MV-4-11 (cell line): ENCODE measurements around the gene PCSK2.
A peak's percentile ranks its signal among the peaks of the same experiment; 100 is the strongest.

ENCODE experiments used
- DNase-seq: peaks from one replicate; lab custom pipeline; 2025; lab: John Stamatoyannopoulos, UW

Gene PCSK2

DNA sequence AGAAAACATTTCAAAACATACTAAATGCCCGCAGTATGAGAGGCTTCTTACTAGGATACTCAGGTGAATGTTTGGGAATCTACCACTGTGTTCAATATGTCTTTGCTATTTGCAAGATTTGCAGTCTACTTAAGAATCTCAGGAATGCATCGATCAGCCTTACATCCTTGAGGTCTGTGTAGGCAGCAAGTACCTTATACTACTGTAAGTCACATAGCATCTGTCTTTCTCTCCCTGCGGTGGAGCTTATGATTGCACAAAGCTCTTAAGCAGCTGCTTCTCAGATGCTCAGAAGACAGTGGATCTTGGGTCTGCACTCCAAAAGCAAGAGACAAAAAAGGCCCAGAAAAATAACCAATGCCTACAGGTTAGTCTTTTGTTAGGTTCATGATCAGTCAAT, 21.4 kb downstream of the PCSK2 start:
- DNase-seq: no peak

DNA sequence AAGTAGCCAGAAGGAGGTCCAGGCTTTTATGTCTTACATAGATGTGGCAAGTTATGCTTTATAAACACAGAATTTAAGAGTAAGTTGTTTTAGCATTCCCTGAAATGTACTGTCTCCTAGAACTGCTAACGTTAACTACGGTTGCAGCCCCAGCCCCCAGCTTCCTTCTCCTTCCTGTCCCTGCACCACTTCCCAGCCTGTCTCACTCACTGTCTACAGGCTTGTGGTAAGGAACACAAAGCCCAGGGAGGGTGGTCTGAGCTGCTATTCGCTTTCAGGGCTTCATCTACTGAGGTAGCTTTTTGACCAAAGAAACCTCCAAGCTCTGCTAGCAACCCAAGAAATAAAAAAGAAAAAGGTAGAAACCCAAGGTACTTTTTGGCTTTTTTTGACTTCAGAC, 35.9 kb downstream of the PCSK2 start:
- no peak for DNase-seq

DNA sequence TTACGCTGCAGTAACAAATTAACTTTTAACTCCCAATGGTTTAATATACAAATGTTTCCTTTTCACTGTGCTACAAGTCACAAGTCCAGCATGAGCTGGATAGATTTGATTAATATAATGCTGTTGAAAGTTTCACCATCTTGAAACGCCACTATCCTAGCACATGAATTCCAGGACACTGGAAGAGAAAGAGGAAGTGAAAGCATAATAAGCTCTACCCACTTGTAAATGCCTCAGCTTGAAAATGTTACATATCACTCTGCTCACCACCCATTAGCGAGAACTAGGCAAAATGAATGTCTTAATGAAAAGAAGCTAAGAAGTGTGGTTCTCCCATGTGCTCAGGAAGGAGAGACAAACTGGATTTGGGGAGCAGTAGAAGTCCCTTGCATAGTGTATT, 46.9 kb downstream of the PCSK2 start:
- DNase-seq: peak; percentile 66

DNA sequence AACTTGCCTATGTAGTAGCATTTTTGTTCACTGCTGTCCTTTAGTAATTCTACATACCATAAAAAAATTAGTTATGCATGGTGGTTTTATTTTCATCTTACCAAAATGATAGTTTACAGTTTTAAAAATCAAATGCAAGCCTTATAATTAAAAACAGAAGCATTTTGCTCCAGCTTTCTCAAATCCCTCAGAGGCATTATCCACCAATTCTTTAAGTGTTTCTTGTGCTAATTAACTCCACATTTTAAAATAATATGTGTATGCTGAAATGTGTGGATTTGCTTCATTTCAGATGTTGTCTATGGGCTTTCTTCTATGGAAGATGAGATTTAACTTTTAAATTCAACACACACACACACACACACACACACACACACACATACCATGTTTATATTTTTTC, 49.3 kb downstream of the PCSK2 start:
- no peak for DNase-seq

DNA sequence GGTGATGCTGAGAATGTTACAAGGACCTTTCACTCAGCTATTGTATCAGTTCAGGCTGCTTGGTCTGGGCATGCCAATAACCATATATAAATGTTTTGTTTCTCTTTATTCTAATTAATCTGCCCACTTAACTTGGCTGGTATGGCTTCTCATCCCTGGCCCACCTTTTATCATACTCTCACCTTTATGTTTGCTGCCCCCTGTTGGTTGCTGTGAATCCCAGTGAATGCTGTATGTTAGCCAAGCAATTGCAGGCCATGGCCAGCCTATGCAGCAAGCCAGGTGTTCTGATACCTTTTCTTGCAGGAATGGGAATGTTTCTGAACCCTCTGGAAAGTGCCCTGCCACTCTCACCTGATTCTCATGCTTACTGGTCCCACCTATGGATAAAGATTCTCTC, 54.6 kb downstream of the PCSK2 start:
- no peak for DNase-seq

DNA sequence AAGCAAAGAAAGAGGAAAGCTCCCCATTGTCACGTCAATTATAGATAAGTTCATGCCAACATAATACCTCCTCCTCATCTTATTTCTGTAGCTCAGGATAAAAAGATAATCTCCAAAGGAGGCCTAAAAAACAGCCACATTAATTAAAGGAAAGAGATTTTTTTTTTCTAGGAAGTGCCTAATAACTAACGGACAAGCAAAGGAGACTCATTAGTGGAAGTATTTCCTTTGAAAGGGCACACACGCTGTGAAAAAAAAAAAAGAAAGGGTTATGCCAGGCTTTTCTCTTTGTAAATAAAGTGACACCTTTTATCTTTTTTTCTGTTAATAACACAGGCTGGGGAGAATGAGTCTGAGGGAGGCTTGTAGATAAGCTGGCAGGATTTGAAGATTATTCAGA, 55.7 kb downstream of the PCSK2 start:
- DNase-seq: no peak

DNA sequence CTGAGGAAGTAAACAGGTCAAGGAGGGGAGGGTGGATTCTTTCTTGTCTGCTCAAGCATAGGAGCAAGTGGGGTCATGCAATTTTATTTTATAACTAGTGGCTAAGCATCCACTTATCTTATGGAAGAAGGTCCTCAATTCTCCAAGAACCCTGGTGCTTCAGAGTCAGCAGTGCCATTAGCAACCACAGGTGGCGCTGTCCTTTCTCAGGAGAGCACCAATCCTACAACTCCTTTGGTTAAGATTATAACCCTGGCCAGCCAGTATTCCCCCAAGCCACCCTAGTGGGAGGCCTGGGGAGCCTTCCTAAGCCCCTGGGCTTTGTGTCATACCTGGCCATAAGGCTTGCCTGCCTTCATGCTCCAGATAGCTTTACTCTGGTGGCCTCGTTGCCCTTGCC, 60.7 kb downstream of the PCSK2 start:
- DNase-seq: no peak

DNA sequence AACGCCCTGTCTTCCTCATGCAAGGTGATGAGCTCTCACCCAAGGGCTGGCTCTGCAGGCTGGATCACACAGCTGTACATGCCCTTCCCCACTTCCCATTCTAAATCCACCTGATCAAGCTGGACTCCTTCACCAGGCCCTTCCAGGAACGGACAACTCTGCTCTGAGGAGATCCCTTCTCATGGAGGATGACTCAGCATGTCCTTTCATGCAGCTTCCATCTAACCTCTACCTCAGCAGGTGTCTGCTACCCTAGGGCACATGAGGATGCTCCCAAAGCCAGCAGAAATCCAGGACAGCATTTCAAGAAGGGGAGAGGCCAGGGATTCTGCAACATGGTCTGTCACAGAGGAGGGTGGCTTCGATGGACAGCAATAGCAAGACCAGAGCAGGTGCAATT, 61.2 kb downstream of the PCSK2 start:
- DNase-seq: no peak

DNA sequence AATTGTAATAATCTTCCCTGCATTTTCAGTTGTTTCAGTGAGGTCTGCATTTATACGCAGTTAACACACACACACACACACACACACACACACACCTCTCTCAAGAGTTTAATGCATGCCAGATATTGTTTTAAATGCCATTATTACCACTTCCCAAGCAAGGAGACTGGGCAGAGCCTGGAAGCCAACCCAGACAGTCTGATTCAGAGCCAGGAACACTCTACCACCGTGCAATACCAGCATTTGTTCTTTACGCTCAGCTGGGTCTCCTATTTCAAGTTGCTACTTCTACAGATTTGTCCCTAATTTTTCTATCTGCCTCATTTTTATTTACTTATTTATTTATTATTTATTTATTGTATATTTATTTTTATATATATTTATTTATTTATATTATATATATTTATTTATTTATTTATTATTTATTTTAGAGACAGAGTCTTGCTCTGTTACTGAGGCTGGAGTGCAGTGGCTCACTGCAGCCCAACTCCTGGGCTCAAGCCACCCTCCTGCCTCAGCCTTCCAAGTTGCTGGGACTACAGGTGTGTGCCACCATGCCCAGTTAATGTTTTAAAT, 68.4 kb downstream of the PCSK2 start:
- DNase-seq: no peak

DNA sequence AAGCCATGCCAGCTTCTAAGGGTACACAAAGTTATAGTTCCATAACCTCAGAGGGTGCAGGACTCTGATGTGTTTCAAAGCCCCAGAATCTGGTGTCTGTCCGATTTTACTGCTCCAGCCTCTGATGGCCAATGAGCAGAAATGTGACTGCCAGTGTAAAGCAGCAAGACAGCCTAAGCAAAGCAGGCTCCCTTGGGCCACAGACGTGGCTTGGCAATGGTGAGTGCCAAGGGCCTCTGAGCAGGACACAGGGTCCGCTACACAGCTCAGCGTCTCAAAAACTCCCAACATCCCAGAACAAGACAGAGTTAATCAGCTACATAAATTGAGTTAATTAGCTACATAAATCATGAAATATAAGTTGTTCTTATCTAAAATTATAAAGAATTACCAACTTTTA, 69.2 kb downstream of the PCSK2 start:
- no peak for DNase-seq

DNA sequence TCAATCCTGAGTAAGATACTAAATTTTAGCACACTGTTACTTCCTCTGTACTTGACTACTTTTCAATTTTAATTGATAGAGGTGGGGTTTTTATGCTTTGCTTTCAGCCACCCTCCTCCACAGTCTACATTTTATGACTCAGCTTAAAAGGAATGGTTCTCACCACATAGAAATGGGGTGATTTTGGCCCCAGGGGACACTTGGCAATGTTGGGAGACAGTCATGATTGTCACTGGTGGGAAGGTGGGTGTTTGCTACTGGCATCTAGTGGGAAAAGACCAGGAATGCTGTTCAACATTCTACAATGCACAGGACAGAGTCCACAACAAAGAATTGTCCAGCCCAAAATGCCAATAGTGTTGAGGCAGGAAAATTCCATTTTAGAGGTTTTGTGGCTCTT, 71.3 kb downstream of the PCSK2 start:
- DNase-seq: no peak

DNA sequence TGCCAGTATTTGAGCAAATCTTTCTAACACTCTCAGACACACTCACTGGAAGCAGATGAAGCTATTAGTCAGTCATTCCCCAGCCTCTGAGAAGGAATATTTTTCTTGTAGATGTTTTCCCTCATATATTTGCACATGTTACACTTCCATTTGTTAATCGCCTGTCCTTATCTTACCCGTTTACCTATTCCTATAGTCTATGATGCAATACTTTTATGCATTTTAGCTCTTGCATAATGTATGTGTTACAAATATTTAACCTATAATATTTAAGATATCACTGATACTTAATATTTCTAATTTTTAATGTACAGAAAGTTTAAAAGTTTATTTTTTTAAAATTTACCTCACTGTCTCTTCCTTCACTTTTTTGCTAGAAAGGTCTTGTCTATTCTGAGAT, 71.9 kb downstream of the PCSK2 start:
- DNase-seq: no peak

DNA sequence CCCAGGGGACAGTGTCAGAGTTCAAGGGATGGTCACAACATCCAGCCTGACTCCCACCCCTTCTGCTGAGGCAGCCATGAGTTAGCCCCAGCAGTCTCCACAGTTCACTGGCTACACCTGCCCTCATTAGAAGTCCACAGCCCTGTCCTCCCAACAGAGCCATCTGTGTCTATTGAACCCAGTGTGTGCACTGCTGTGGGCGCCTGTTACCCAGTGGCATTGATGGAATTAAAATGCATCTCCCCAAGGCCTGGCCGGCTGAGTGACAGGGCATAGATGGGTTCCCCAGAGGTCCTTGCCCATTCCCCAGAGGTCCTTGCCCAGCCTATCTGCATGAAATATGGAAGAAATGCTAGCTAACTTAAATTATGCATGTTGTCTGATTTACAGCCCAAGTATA, 73.3 kb downstream of the PCSK2 start:
- no peak for DNase-seq

DNA sequence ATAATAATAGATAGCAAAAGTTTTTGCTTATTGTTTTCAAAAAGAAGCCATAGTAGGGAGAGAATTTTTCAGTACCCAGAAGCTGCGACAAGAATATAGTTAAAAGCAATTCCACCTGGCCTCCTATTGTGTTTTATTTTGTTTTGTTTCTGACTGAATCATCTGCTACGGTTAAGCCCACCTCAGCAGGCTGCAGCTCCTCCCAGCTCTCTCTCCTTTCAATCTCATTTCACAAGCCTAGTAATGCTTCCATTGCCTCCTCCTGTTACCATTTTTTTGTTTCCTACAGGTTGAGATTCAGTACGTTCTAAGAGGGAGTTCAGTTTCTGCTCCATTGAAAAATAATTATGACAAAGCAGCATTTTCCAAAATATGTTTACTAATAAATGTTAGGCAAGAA, 77.9 kb downstream of the PCSK2 start:
- DNase-seq: no peak

DNA sequence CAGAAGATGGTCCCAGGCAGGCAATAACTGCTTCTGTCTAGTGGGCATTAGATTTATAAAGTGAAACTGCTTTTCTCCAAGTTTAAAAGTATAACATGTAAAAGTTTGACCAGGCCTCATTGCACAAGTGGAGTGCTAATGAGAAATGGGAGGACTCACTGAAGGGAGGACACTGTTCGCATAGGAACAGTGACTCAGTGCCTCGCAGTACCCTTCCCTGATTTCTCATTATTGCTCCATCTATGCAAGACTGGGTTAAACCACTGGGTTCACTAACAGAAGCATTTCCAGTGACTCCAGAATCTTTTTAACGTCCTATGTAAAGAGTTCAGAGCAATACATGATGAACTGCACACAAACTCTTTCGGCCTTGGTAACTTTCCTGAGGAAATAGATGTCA, 79.6 kb downstream of the PCSK2 start:
- DNase-seq: no peak

DNA sequence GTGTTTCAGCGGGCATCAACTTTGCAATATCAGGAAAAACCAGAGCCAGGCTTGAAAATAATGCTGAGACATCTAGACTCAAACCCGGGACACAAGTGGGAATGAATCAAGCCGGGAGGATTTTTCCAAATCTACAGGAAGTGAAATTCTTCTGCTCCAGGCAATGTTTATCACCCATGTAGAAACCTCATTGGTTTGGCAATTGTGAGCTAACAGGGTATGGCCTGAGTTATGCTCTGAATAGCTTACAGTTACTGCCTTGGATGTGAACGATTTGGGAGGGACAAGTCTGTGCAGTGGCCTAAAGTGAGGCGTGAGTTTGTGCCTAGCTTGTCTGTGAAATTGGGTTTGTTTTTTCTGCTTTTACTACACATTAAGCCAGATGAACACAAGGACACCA, 87.4 kb downstream of the PCSK2 start:
- DNase-seq: no peak

DNA sequence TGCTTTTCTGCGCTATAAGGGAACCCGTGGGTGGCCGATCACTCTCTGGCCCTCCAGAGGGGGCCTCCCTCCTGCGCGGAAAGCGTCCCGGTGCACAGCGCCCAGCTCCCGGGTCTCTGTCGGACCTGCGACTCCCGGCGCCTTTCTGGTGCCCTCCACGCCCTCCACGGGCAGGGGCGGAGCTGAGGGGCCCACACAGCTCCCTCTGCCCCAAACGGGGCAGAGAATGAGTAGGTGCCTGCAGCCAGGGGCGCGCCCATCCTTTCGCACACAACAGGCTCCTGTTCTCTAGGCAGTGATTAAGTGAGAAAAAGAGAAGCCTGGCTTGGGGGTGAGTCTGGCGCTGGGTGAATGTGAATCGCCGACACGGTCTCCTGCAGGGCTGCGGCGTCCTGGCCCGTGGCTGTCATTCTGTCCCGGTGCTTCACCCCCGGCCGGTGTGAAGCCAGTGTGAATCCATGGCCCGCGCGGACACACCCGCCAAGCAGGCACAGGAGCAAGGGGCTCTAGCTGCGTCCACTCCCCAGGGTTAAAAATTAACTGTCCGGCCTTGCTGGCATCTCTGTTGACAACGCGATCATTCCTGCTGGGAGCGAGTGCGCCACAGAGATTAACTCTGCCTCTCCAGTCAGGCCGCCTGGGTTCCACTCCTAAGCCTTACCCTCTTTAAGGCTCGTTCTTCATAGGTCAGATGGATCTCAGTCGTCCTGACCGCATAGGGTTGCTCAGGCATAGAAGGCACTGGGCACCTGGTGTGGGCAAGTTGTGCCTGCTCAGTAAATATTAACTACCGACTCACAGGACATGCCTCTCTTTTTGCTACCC, 88.8 kb downstream of the PCSK2 start:
- DNase-seq: no peak

DNA sequence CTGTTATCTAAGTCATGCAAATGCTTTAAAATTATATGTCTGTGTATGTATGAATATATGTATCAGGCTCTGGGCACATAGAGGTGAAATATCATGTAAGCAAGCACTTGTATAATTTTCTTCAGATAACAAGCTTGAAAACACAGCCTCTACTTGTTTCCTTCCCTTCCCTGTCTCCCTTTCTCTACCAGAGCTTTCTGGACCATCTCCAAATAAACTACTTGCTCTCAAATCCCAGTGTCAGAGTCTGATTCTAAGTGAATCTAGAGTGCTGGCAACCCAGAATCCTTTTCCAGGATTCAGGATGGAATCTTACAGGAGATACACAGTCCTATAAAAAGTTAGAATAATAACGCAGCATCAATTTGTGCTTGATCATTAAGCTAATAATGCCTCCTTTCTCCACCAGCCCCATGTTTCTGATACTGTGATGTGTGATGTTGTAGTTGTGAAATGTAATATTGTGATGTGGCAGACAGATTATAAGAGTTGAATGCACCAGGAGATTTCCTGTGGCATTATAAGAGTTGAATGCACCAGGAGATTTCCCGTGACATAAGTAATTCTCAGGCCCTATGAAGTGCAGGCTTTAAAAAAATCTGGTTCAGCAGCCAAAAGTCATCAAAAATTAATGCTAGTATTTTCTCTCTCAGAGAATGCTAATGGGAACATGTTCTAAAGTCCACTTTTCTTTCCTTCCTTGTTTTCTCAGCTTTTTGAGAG, 89.6 kb downstream of the PCSK2 start:
- DNase-seq: no peak

DNA sequence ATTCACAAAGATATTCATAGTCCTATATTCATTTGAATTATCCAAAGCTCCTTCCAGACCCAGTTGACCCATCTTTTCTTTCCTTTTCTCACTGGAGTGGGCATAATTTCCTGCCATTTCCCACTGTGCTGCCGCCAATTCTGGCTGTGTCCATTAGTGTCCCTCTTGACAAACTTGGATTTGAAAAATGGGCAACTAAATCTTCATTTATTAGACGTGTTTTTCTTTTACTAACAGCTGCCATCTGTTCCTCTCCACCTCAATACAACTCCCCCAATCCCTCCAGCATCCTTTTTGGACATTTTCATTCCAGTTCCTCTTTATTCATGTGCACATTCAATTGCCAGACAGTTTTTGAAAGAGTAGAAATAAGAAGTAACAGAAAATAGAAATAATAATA, 90.5 kb downstream of the PCSK2 start:
- no peak for DNase-seq

DNA sequence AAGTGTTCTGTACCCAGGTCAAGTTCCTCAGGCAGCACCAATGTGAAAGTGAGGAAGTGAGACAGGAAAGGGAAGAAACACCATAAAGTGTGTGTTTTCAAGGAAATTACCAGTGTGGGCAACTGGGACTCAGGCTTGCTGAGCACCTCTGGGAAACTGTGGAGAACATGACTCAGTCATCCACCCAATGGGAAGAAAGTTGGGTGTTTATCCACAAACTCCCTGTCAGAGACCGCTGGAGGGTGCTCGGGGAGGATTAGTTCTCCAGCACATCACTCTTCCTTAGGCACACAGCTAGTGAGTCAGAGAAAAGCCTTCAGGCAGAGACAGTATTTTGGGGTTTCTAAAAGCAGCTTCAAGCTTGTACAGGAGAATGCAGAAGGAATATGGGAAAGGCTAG, 93.6 kb downstream of the PCSK2 start:
- DNase-seq: no peak

DNA sequence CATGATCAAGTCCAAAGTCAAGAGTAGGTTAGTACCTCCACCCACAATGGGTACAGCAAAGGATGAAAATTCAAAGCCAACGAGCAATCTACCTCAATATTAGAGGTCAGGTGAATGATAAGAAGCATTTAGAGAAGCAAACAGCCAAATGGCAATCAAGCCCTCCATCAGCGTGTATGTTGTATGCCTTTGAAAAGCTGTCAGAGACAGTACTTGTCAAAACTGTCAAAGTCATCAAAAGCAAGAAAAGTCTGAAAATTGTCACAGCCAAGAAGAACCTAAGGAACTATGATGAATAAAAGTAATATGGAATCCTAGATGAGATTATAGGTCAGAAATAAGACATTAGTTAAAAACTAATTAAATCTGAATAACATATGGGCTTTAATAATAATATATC, 99.3 kb downstream of the PCSK2 start:
- no peak for DNase-seq

DNA sequence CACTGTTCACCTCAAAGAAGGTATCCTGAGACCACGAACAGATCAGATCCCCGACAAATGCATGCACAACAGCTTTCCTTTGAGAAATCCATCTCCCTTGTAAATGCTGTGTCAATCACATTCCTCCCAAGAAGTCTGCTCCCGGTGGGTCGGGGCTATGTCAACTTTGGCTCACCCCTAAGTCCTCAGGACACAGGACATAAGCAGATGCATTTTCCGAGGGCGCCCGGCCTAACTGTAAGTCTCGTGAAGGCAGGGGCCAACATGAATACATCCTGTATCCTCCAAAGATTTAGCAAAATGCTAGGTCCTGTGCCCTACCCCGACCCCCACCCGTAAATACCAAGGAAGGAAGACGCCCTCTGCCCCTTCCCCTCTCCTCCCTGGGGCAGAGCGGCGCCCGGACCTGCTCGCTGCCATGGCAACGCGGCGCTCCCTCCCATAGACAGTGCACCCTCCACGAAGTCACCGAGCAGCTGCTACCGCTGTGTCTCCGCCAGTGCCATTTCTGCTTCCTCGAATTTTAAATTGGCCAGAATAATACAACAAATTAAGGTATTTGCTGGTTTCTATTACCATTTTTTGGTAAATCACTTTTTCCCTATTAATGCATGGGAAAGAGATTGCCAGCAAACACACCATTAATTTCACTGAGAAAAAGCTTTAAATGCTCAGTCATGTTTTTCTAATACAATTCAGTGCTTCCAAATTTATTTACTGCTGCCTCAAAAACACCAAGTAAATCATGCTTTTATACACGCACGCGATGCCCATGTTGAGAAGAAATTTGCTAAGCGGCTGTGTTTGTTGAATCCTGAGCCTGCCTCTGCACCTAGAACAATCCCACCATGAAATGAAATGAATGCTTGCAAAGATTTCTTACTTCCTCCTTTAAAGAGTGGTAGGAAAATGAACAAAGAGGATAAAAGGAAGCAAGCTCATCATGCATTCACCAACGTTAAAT, 100.6 kb downstream of the PCSK2 start:
- DNase-seq: no peak
